ENCODE measurements around the gene GUCY1B1.

DNA sequence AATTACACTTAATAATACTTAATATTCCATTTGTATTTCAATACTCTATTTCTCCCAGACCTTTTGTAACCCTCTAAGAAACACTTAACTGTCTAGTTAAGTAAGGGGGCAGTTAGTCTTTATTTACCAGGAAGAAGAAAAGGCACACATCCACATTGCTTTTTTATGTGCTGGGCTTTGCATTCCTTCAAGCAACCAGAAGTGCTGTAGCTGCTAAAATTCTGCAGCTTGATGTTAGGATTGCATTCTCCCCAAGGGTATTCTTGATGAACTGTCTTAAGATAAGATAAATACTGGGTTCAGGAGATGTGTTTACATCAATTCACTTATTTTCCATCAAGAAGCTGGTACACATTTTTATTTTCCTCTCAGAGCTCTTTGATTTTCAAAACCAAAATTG, 83.3 kb downstream of the GUCY1B1 start:
- TF ChIP-seq, protein P1, sequence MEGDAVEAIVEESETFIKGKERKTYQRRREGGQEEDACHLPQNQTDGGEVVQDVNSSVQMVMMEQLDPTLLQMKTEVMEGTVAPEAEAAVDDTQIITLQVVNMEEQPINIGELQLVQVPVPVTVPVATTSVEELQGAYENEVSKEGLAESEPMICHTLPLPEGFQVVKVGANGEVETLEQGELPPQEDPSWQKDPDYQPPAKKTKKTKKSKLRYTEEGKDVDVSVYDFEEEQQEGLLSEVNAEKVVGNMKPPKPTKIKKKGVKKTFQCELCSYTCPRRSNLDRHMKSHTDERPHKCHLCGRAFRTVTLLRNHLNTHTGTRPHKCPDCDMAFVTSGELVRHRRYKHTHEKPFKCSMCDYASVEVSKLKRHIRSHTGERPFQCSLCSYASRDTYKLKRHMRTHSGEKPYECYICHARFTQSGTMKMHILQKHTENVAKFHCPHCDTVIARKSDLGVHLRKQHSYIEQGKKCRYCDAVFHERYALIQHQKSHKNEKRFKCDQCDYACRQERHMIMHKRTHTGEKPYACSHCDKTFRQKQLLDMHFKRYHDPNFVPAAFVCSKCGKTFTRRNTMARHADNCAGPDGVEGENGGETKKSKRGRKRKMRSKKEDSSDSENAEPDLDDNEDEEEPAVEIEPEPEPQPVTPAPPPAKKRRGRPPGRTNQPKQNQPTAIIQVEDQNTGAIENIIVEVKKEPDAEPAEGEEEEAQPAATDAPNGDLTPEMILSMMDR (IDR thresholded peaks at IDR 0.05) = no peak
- no peak for TF ChIP-seq POLR2A (IDR thresholded peaks at IDR 0.05)
